Endodermal cell (in vitro differentiated cells): ENCODE data around the gene IL3RA. TPM values are rescaled to one million over a fixed set of nuclear protein-coding genes. Genes with fewer than 3 reads are reported as not detected.

ENCODE experiments used
- DNase-seq: peaks from one replicate; pipeline ENCODE4 v3.0.0-alpha.2; 2017
- H3K27ac ChIP-seq: 2 replicates; pipeline ENCODE4 v1.5.1; 2013; ENCODE audit warnings: mild to moderate bottlenecking, low read depth, low read length, moderate library complexity
- H3K27me3 ChIP-seq: 2 replicates; pipeline ENCODE4 v1.6.1; 2013; ENCODE audit warnings: mild to moderate bottlenecking, low read length, moderate library complexity; ENCODE audit not compliant: insufficient read depth, control insufficient read depth, poor library complexity, severe bottlenecking
- H3K36me3 ChIP-seq: 2 replicates; pipeline ENCODE4 v1.7.0; 2013; ENCODE audit warnings: mild to moderate bottlenecking, low read length, moderate library complexity; ENCODE audit not compliant: control insufficient read depth, insufficient read depth
- H3K4me1 ChIP-seq: one replicate; pipeline ENCODE4 v1.7.0; 2013; ENCODE audit warnings: low read length; ENCODE audit not compliant: control insufficient read depth, insufficient read depth
- H3K4me3 ChIP-seq: 2 replicates; pipeline ENCODE4 v1.5.1; 2013; ENCODE audit warnings: mild to moderate bottlenecking, low read length, moderate library complexity
- H3K9ac ChIP-seq: 2 replicates; pipeline ENCODE4 v1.6.1; 2013; ENCODE audit warnings: mild to moderate bottlenecking, low read length, moderate library complexity; ENCODE audit not compliant: poor library complexity, severe bottlenecking; ENCODE audit errors: extremely low read depth
- H3K9me3 ChIP-seq: 2 replicates; pipeline ENCODE4 v1.6.1; 2013; ENCODE audit warnings: mild to moderate bottlenecking, low read length, moderate library complexity; ENCODE audit not compliant: control insufficient read depth
- H3K27ac Mint-ChIP-seq: 2 replicates; pipeline ENCODE4 v1.8.0; 2020; ENCODE audit warnings: mixed read lengths
- H3K27me3 Mint-ChIP-seq: 2 replicates; pipeline ENCODE4 v1.8.0; 2021; ENCODE audit warnings: mild to moderate bottlenecking, mixed read lengths; ENCODE audit not compliant: insufficient read depth
- H3K36me3 Mint-ChIP-seq: 2 replicates; pipeline ENCODE4 v1.8.0; 2020; ENCODE audit warnings: low read depth, mixed read lengths
- H3K4me1 Mint-ChIP-seq: 2 replicates; pipeline ENCODE4 v1.8.0; 2020; ENCODE audit warnings: mixed read lengths
- H3K4me3 Mint-ChIP-seq: 2 replicates; pipeline ENCODE4 v1.8.0; 2020; ENCODE audit warnings: mild to moderate bottlenecking, moderate library complexity, mixed read lengths
- H3K9me3 Mint-ChIP-seq: 2 replicates; pipeline ENCODE4 v1.8.0; 2020; ENCODE audit warnings: mild to moderate bottlenecking, mixed read lengths
- CTCF ChIP-seq: fragments of 200-600 bp; sonication (generic); conservative IDR thresholded peaks from 2 replicates; pipeline ENCODE4 v1.5.0; 2021; ENCODE audit warnings: antibody characterized with exemption, mild to moderate bottlenecking
- WGBS, 2 experiments: methylation state at CpG; one replicate each; pipeline versions ENCODE4 v1.1.5 to v1.1.7; 2013; ENCODE audit warnings: missing lambda C conversion rate in 2 of 2, mixed read lengths in 1 of 2; ENCODE audit not compliant: insufficient coverage in 1 of 2, insufficient read length in 1 of 2; 5-methylcytosine and 5-hydroxymethylcytosine counted together
- total RNA-seq, 2 donors: library from RNA; stranded (reverse); fragmentation: NEBNext Ultra II Directional in 1 of 2; extraction: Animal tissue kit (Norgen Biotek cat#: 25700) in 1 of 2; gene quantifications; 2 replicates in 1 of 2; 3 replicates in 1 of 2; pipeline ENCODE4 v1.2.1, GENCODE V29; 2021

IL3RA gene
- total RNA-seq, 2 donors from 2014 or later: not detected

GRCh38 chrX:1300449-1300848 lies 36.1 kb upstream of the IL3RA start:
- Mint-ChIP-seq H3K36me3 (peaks cover 17% of the 10 kb centered on the region), H3K9me3 (peaks cover 15% of the 10 kb centered on the region), H3K4me3 (no peak overlapping the region), H3K27ac (peak overlapping the region; percentile 53), H3K4me1 (peaks cover 4% of the 10 kb centered on the region), H3K27me3 (no peaks in the 10 kb centered on the region)
- no peak overlapping the region for H3K4me3 ChIP-seq
- H3K4me1 ChIP-seq: no peaks in the 10 kb centered on the region
- no peaks in the 10 kb centered on the region for H3K27me3 ChIP-seq
- no peak overlapping the region for H3K27ac ChIP-seq
- peak; percentile 86 for DNase-seq
- H3K9me3 ChIP-seq: peaks cover 11% of the 10 kb centered on the region
- no peak overlapping the region for H3K9ac ChIP-seq
- WGBS, 2 experiments: 48 to 51% methylated on average over 10 to 14 of the region's 15 CpGs
- TF ChIP-seq CTCF: no peak
- no peaks in the 10 kb centered on the region for H3K36me3 ChIP-seq

GRCh38 chrX:1305411-1305810 lies 31.2 kb upstream of the IL3RA start:
- Mint-ChIP-seq H3K4me3 (no peak overlapping the region), H3K27me3 (no peaks in the 10 kb centered on the region), H3K27ac (no peak overlapping the region), H3K9me3 (peaks cover 29% of the 10 kb centered on the region), H3K36me3 (peaks cover 16% of the 10 kb centered on the region), H3K4me1 (peaks cover 2% of the 10 kb centered on the region)
- Histone ChIP-seq H3K4me1 (no peaks in the 10 kb centered on the region), H3K4me3 (no peak overlapping the region), H3K27ac (no peak overlapping the region), H3K9me3 (peaks cover 12% of the 10 kb centered on the region), H3K9ac (no peak overlapping the region), H3K27me3 (no peaks in the 10 kb centered on the region), H3K36me3 (no peaks in the 10 kb centered on the region)
- 89 to 95% methylated on average over 5 to 14 of the region's 14 CpGs for WGBS, 2 experiments
- no peak for DNase-seq
- no peak for TF ChIP-seq CTCF

- Mint-ChIP-seq H3K9me3 (peaks cover 29% of the 10 kb centered on the region), H3K27me3 (no peaks in the 10 kb centered on the region), H3K4me3 (no peak overlapping the region), H3K27ac (no peak overlapping the region), H3K36me3 (peaks cover 14% of the 10 kb centered on the region), H3K4me1 (no peaks in the 10 kb centered on the region)
- Histone ChIP-seq H3K27ac (no peak overlapping the region), H3K27me3 (no peaks in the 10 kb centered on the region), H3K36me3 (no peaks in the 10 kb centered on the region), H3K9me3 (peaks cover 12% of the 10 kb centered on the region), H3K4me3 (no peak overlapping the region), H3K4me1 (no peaks in the 10 kb centered on the region), H3K9ac (no peak overlapping the region)
- WGBS, 2 experiments: 85 to 90% methylated on average over 13 to 15 of the region's 15 CpGs
- DNase-seq: no peak
- TF ChIP-seq CTCF: no peak
Measured at GRCh38 chrX:1306909-1307625, 29.5 kb upstream of the IL3RA start.
